ENCODE data around the gene ZKSCAN8.

Gene ZKSCAN8

GRCh38 chr6:28139860-28140543 lies 1.7 kb upstream of the ZKSCAN8 start:
- no peak for DNase-seq

GRCh38 chr6:28140616-28141015 lies 1.1 kb upstream of the ZKSCAN8 start:
- DNase-seq = no peak

GRCh38 chr6:28142446-28142845 lies 763 bp downstream of the ZKSCAN8 start:
- no peak for DNase-seq

- no peak for DNase-seq
Measured at GRCh38 chr6:28145231-28145630, 3.5 kb downstream of the ZKSCAN8 start.

- DNase-seq = no peak
Measured at GRCh38 chr6:28152531-28152930, 10.8 kb downstream of the ZKSCAN8 start.

- no peak for DNase-seq
Measured at GRCh38 chr6:28153546-28153945, 11.9 kb downstream of the ZKSCAN8 start.

GRCh38 chr6:28154357-28154756 lies 12.7 kb downstream of the ZKSCAN8 start:
- no peak for DNase-seq

GRCh38 chr6:28158318-28158717 lies 16.6 kb downstream of the ZKSCAN8 start:
- no peak for DNase-seq

- no peak for DNase-seq
Measured at GRCh38 chr6:28159029-28159607, 17.4 kb downstream of the ZKSCAN8 start.

- no peak for DNase-seq
Measured at GRCh38 chr6:28160233-28160632, 18.6 kb downstream of the ZKSCAN8 start.

GRCh38 chr6:28161410-28162079 lies 19.9 kb downstream of the ZKSCAN8 start:
- DNase-seq = peak in 47 of 51 donors; percentile 1 to 77 (median 28)

- DNase-seq = no peak
Measured at GRCh38 chr6:28165563-28165962, 23.9 kb downstream of the ZKSCAN8 start.

- DNase-seq = no peak
Measured at GRCh38 chr6:28167068-28167467, 25.4 kb downstream of the ZKSCAN8 start.

- no peak for DNase-seq
Measured at GRCh38 chr6:28167926-28168325, 26.2 kb downstream of the ZKSCAN8 start.

- no peak for DNase-seq
Measured at GRCh38 chr6:28171271-28171670, 29.6 kb downstream of the ZKSCAN8 start.

GRCh38 chr6:28172006-28172405 lies 30.3 kb downstream of the ZKSCAN8 start:
- no peak for DNase-seq

GRCh38 chr6:28176373-28176772 lies 34.7 kb downstream of the ZKSCAN8 start:
- no peak for DNase-seq

- DNase-seq = no peak
Measured at GRCh38 chr6:28182255-28182654, 40.6 kb downstream of the ZKSCAN8 start.

- no peak for DNase-seq
Measured at GRCh38 chr6:28188111-28188979, 46.7 kb downstream of the ZKSCAN8 start.

- no peak for DNase-seq
Measured at GRCh38 chr6:28200020-28200419, 58.3 kb downstream of the ZKSCAN8 start.

GRCh38 chr6:28203201-28203600 lies 61.5 kb downstream of the ZKSCAN8 start:
- DNase-seq = no peak

GRCh38 chr6:28205879-28206278 lies 64.2 kb downstream of the ZKSCAN8 start:
- no peak for DNase-seq
